ENCODE data around the gene SEC23A. TPM values are rescaled to one million over a fixed set of nuclear protein-coding genes. Genes with fewer than 3 reads are reported as not detected.

Gene SEC23A
- total and polyA plus RNA-seq, 4 donors: 36.5 to 169 (median 52.1) TPM

DNA sequence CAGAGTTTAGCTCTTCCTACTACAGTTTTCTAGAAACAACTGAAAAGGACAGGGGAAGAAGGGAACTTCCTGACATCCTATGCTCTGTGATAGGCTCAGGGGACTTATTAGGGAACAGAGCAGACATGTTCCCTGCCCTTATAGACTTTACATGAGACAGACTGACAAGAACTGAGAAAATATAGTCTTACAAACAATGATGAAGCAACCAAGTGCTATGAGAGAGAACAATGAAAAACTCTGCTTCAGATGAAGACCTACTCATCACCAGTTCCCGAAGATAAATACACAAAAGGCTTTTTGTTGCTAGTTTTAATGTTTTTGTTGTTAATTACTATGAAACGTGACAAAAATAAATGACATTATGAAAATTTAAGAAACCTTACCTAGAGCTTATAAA lies 115.3 kb downstream of the SEC23A start:
- TF ChIP-seq, protein P1, sequence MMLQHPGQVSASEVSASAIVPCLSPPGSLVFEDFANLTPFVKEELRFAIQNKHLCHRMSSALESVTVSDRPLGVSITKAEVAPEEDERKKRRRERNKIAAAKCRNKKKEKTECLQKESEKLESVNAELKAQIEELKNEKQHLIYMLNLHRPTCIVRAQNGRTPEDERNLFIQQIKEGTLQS (IDR thresholded peaks at IDR 0.05): no peak
- TF ChIP-seq TAF1 (conservative IDR thresholded peaks at IDR 0.05) (no peak), GABPA (IDR thresholded peaks at IDR 0.05 in 1 of 2, conservative IDR thresholded peaks at IDR 0.05 in 1 of 2) (no peak), RAD21 (IDR thresholded peaks at IDR 0.05) (no peak), HNF4G (IDR thresholded peaks at IDR 0.05) (no peak), RXRA (IDR thresholded peaks at IDR 0.05) (no peak), FOXA1 (IDR thresholded peaks at IDR 0.05) (no peak), EGR1 (IDR thresholded peaks at IDR 0.05; ENCODE audit: low read depth in 2 of 2) (no peak), SP1 (IDR thresholded peaks at IDR 0.05) (no peak), HNF4A (conservative IDR thresholded peaks at IDR 0.05) (no peak), JUND (IDR thresholded peaks at IDR 0.05) (no peak), YY1 (IDR thresholded peaks at IDR 0.05) (no peak), NR2F2 (IDR thresholded peaks at IDR 0.05) (no peak)
- TF ChIP-seq, protein P2, sequence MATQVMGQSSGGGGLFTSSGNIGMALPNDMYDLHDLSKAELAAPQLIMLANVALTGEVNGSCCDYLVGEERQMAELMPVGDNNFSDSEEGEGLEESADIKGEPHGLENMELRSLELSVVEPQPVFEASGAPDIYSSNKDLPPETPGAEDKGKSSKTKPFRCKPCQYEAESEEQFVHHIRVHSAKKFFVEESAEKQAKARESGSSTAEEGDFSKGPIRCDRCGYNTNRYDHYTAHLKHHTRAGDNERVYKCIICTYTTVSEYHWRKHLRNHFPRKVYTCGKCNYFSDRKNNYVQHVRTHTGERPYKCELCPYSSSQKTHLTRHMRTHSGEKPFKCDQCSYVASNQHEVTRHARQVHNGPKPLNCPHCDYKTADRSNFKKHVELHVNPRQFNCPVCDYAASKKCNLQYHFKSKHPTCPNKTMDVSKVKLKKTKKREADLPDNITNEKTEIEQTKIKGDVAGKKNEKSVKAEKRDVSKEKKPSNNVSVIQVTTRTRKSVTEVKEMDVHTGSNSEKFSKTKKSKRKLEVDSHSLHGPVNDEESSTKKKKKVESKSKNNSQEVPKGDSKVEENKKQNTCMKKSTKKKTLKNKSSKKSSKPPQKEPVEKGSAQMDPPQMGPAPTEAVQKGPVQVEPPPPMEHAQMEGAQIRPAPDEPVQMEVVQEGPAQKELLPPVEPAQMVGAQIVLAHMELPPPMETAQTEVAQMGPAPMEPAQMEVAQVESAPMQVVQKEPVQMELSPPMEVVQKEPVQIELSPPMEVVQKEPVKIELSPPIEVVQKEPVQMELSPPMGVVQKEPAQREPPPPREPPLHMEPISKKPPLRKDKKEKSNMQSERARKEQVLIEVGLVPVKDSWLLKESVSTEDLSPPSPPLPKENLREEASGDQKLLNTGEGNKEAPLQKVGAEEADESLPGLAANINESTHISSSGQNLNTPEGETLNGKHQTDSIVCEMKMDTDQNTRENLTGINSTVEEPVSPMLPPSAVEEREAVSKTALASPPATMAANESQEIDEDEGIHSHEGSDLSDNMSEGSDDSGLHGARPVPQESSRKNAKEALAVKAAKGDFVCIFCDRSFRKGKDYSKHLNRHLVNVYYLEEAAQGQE (IDR thresholded peaks at IDR 0.05): no peak
- TF ChIP-seq, protein P3, sequence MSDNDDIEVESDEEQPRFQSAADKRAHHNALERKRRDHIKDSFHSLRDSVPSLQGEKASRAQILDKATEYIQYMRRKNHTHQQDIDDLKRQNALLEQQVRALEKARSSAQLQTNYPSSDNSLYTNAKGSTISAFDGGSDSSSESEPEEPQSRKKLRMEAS (IDR thresholded peaks at IDR 0.05): no peak
- TF ChIP-seq, protein P4, sequence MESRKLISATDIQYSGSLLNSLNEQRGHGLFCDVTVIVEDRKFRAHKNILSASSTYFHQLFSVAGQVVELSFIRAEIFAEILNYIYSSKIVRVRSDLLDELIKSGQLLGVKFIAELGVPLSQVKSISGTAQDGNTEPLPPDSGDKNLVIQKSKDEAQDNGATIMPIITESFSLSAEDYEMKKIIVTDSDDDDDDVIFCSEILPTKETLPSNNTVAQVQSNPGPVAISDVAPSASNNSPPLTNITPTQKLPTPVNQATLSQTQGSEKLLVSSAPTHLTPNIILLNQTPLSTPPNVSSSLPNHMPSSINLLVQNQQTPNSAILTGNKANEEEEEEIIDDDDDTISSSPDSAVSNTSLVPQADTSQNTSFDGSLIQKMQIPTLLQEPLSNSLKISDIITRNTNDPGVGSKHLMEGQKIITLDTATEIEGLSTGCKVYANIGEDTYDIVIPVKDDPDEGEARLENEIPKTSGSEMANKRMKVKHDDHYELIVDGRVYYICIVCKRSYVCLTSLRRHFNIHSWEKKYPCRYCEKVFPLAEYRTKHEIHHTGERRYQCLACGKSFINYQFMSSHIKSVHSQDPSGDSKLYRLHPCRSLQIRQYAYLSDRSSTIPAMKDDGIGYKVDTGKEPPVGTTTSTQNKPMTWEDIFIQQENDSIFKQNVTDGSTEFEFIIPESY (IDR thresholded peaks at IDR 0.05): no peak
- WGBS: 92% methylated on average over 2 of the region's 2 CpGs

DNA sequence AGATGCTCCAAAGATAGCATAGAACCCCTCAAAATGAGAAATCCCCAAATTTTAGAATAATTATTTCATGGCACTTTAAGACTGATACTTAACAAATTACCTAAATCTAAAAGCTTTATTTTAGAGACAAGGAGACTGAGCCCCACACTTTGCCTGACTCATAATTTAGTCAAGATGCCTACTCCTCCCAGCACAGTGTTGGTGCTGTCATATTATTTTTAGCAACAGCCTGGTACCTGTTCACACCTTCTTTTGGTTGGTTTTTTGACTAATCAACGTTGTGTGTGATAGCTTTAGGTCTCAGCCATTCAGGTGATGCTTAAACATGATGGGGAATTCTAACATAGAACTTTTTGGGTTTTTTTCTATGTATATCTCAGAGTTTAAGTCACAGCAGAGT lies 120.2 kb downstream of the SEC23A start:
- Histone ChIP-seq H3K27ac (ENCODE audit: low read depth in 1 of 2, low read length in 2 of 2) (no peak overlapping the region), H3K36me3 (ENCODE audit: control insufficient read depth in 4 of 4, insufficient read depth in 3 of 4, low read depth in 1 of 4, low read length in 3 of 4) (no peaks in the 10 kb centered on the region), H3K27me3 (ENCODE audit: control insufficient read depth in 4 of 4, insufficient read depth in 4 of 4, low read length in 3 of 4) (no peaks in the 10 kb centered on the region), H3K9me3 (ENCODE audit: control insufficient read depth in 4 of 4, low read length in 3 of 4) (no peaks in the 10 kb centered on the region), H3K4me3 (ENCODE audit: low read depth in 1 of 3, low read length in 3 of 3) (no peak overlapping the region), H3K4me1 (ENCODE audit: control insufficient read depth in 4 of 4, insufficient read depth in 4 of 4, low read length in 3 of 4) (no peaks in the 10 kb centered on the region), H3K9ac (ENCODE audit: low read depth in 1 of 2, low read length in 2 of 2) (no peak overlapping the region)
- 0% methylated on average over 1 of the region's 1 CpG for WGBS
- DNase-seq (ENCODE audit: low spot score): no peak
- TF ChIP-seq JUND (IDR thresholded peaks at IDR 0.05) (no peak), EGR1 (IDR thresholded peaks at IDR 0.05; ENCODE audit: low read depth in 2 of 2) (no peak), RAD21 (IDR thresholded peaks at IDR 0.05) (no peak), NR2F2 (IDR thresholded peaks at IDR 0.05) (no peak), GABPA (IDR thresholded peaks at IDR 0.05 in 1 of 2, conservative IDR thresholded peaks at IDR 0.05 in 1 of 2) (no peak), RXRA (IDR thresholded peaks at IDR 0.05) (no peak), TAF1 (conservative IDR thresholded peaks at IDR 0.05) (no peak), HNF4A (conservative IDR thresholded peaks at IDR 0.05) (no peak)
- TF ChIP-seq, protein P2 (IDR thresholded peaks at IDR 0.05): no peak
- TF ChIP-seq, protein P3 (IDR thresholded peaks at IDR 0.05): no peak
- TF ChIP-seq, protein P5, sequence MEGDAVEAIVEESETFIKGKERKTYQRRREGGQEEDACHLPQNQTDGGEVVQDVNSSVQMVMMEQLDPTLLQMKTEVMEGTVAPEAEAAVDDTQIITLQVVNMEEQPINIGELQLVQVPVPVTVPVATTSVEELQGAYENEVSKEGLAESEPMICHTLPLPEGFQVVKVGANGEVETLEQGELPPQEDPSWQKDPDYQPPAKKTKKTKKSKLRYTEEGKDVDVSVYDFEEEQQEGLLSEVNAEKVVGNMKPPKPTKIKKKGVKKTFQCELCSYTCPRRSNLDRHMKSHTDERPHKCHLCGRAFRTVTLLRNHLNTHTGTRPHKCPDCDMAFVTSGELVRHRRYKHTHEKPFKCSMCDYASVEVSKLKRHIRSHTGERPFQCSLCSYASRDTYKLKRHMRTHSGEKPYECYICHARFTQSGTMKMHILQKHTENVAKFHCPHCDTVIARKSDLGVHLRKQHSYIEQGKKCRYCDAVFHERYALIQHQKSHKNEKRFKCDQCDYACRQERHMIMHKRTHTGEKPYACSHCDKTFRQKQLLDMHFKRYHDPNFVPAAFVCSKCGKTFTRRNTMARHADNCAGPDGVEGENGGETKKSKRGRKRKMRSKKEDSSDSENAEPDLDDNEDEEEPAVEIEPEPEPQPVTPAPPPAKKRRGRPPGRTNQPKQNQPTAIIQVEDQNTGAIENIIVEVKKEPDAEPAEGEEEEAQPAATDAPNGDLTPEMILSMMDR (IDR thresholded peaks at IDR 0.05; ENCODE audit: low read depth, low read length, missing input control): no peak
- TF ChIP-seq, protein P1 (IDR thresholded peaks at IDR 0.05): no peak

More for the DNA sequence above, 115.3 kb downstream of the SEC23A start:
- Histone ChIP-seq H3K36me3 (ENCODE audit: control insufficient read depth in 4 of 4, insufficient read depth in 3 of 4, low read depth in 1 of 4, low read length in 3 of 4) (no peaks in the 10 kb centered on the region), H3K27me3 (ENCODE audit: control insufficient read depth in 4 of 4, insufficient read depth in 4 of 4, low read length in 3 of 4) (no peaks in the 10 kb centered on the region), H3K4me1 (ENCODE audit: control insufficient read depth in 4 of 4, insufficient read depth in 4 of 4, low read length in 3 of 4) (no peaks in the 10 kb centered on the region), H3K9me3 (ENCODE audit: control insufficient read depth in 4 of 4, low read length in 3 of 4) (no peaks in the 10 kb centered on the region), H3K4me3 (ENCODE audit: low read depth in 1 of 3, low read length in 3 of 3) (no peak overlapping the region), H3K9ac (ENCODE audit: low read depth in 1 of 2, low read length in 2 of 2) (no peak overlapping the region), H3K27ac (ENCODE audit: low read depth in 1 of 2, low read length in 2 of 2) (no peak overlapping the region)
- DNase-seq (ENCODE audit: low spot score): no peak

Data from liver (tissue), 9 donors.